ENCODE measurements around the gene ITGB6.

GRCh38 chr2:160156665-160157064, 43.4 kb downstream of the ITGB6 start:
- no peak for TF ChIP-seq CTCF (IDR thresholded peaks at IDR 0.05)
- TF ChIP-seq POLR2AphosphoS5 (IDR thresholded peaks at IDR 0.05): no peak
- TF ChIP-seq POLR2A (IDR thresholded peaks at IDR 0.05): no peak
- no peak for TF ChIP-seq EP300 (IDR thresholded peaks at IDR 0.05)

Measured in sigmoid colon (tissue), 4 donors.